ENCODE data around the gene DHRS7C.
A peak's percentile ranks its signal among the peaks of the same experiment; 100 is the strongest.

The DHRS7C gene

GRCh38 chr17:9767432-9767991, 23.9 kb downstream of the DHRS7C start:
- intact Hi-C loops (cut with DNase I): no loop called here
- DNase-seq: no peak

DNA sequence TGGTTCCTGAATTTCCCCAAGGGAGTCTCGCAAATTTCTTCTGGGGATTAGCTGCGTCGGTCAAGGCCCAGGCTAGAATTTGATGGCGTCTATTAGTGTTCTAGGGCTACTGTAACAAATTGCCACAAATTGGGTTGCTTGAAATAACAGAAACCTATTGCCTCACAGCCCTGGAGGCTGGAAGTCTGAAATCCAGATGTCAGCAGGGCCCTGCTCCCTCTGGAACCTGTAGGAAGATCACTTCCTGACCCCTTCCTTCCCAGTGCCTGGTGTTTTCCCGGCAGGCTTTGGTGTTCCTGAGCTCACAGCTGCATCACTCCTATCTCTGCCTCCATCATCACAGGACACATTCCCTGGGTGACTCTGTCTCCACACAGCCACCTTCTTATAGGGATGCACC, 24.4 kb downstream of the DHRS7C start:
- DNase-seq: no peak
- intact Hi-C loops (cut with DNase I): no loop called here

DNA sequence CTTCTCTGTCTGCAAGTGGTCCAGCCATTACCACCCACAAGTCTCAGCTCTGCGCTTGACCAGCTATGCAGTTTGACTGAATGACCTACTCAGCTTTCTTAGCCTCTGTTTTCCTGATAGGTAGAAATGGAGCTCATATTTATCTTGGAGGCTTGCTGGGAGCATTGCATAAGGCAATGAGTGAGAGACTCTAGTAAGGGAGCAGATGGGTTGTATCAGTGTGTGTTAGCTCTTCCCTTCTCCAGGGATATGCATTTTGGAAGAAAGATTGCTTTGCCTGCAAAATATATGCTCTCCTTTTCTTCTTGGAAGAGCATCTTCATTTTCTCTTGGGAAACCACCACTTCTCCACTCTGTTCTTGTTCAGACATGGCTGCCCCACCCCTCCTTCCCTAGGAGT, 26.1 kb downstream of the DHRS7C start:
- intact Hi-C loops (cut with DNase I): no loop called here
- no peak for DNase-seq

- DNase-seq: no peak
- intact Hi-C loops (cut with DNase I): no loop called here
Observed at GRCh38 chr17:9763643-9764042, 27.7 kb downstream of the DHRS7C start.

DNA sequence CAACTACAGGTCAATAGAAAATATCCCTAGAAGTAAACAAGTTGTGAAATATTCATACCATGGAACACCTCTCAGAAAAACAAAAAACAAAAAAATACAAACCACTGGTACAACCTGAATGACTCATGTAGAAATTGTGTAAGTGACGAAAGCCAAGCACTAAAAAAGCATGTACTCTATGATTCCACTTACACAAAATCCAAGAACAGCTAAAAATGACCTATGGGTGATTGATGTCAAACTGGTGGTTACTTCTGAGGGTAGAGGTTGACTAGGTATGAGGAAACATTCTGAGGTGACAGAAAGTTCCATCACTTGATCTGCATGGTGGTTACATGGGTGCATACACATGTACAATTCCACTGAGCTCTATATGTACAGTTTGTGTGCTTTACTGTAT, 31.1 kb downstream of the DHRS7C start:
- DNase-seq: no peak
- intact Hi-C loops (cut with DNase I): no loop called here

- intact Hi-C loops (cut with DNase I): no loop called here
- no peak for DNase-seq
Observed at GRCh38 chr17:9755083-9755482, 36.3 kb downstream of the DHRS7C start.

- no peak for DNase-seq
- intact Hi-C loops (cut with DNase I): no loop called here
Observed at GRCh38 chr17:9750524-9750923, 40.9 kb downstream of the DHRS7C start.

DNA sequence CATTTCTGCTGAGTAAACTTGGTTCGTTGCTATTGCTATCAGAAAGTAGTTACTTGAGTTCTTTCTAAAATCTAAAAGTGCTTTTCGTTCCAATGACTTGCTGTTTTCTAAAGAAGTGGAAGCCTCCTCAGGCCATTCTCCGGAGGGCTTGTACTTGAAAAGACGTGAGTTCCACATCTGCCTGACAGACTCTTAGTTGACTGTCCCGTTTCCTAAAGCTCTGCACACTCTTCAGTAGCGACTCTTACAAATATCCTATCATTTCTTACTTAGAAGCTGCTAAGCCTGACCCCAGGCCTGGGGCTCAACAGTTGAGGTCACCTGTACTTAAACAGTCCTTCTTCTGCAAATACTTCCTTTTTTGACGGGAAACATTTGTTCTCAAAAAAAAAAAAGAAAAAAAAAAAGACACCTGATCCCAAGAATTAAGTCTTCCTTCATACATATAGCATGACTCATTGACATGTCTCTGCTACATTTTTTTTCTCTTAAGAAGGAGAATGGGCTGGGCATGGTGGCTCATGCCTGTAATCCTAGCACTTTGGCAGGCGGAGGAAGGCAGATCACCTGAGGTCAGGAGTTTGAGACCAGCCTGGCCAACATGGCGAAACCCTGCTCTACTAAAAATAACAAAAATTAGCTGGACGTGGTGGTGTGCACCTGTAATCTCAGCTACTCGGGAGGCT, 61.5 kb downstream of the DHRS7C start:
- intact Hi-C loops (cut with DNase I): loop anchor here (2.0 kb wide), 1 partner anchor 885 kb away; no protein-coding TSS in a partner anchor

GRCh38 chr17:9729034-9729650, 62.2 kb downstream of the DHRS7C start:
- DNase-seq: no peak
- intact Hi-C loops (cut with DNase I): loop anchor here (2.0 kb wide), 1 partner anchor 886 kb away; no protein-coding TSS in a partner anchor

More for the DNA sequence above, 61.5 kb downstream of the DHRS7C start:
- DNase-seq: no peak

GRCh38 chr17:9728564-9728963, 62.8 kb downstream of the DHRS7C start:
- no peak for DNase-seq
- intact Hi-C loops (cut with DNase I): loop anchor here (2.0 kb wide), 1 partner anchor 886 kb away; no protein-coding TSS in a partner anchor

- intact Hi-C loops (cut with DNase I): loop anchor here (2.0 kb wide), 1 partner anchor 887 kb away; no protein-coding TSS in a partner anchor
- DNase-seq: peak in 1 of 10 donors; percentile 73
Observed at GRCh38 chr17:9728005-9728404, 63.4 kb downstream of the DHRS7C start.

- intact Hi-C loops (cut with DNase I): no loop called here
- DNase-seq: no peak
Observed at GRCh38 chr17:9726291-9726690, 65.1 kb downstream of the DHRS7C start.

GRCh38 chr17:9725575-9725974, 65.8 kb downstream of the DHRS7C start:
- intact Hi-C loops (cut with DNase I): no loop called here
- peak in 8 of 10 donors; percentile 18 to 89 (median 38) for DNase-seq

All from posterior cingulate gyrus (tissue), 11 donors.